ENCODE data around the gene ZNF862.

ZNF862 gene

GRCh38 chr7:149811221-149811620, 27.0 kb upstream of the ZNF862 start:
- DNase-seq (ENCODE audit: low read depth in 2 of 2): no peak

GRCh38 chr7:149811831-149812490, 26.2 kb upstream of the ZNF862 start:
- no peak for DNase-seq (ENCODE audit: low read depth in 2 of 2)

DNA sequence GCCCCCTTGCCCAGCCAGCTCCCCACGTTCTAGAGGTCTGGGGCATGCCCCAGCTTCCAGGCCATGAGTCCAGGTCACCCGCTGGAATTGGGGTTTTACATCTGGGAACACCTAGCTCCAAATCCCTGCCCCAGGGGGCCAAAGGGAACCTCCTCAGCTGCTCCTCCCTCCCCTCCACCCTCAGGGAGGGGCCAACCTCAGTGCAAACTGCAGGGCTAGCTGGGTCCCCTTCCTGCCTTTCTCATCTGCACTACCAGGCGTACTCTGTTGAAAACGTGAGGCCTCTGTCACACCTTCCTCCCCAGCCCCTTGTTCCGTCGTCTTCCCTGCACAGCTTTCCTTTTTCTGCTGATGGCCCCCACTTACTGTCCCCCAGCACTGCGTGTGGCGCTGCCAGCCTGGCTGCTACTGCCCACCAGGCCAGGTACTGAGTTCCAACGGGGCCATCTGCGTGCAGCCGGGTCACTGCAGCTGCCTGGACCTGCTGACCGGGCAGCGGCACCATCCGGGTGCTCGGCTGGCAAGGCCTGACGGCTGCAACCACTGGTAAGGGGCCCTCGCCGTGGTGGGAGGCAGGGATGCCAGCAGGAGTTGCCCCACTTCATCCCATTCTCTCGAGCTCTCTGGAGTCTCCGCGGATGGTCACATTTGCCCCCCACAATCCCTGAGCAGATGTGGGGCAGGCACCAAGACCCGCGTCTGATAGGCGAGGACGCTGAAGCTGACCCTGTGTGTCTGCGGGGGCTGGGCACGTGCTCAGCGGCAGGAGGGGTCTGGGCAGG, 24.7 kb upstream of the ZNF862 start:
- no peak for DNase-seq (ENCODE audit: low read depth in 2 of 2)

- DNase-seq (ENCODE audit: low read depth in 2 of 2): no peak
These were observed 23.7 kb upstream of the ZNF862 start for GRCh38 chr7:149814494-149814893.

DNA sequence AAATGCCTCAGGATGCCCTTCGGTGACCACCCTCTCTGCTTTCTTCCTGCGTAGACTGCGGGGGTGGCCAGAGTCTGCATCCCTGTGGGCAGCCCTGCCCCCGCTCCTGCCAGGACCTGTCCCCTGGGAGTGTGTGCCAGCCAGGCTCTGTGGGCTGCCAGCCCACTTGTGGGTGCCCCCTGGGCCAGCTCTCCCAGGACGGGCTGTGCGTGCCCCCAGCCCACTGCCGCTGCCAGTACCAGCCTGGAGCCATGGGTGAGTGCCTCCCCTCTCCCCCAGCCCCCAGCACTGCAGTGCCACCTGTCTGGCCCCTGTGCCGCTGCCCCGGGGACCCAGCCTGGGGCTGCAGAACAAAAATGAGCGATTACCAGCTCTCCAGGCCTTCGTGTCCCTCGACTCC, 23.1 kb upstream of the ZNF862 start:
- DNase-seq (ENCODE audit: low read depth in 2 of 2): no peak

DNA sequence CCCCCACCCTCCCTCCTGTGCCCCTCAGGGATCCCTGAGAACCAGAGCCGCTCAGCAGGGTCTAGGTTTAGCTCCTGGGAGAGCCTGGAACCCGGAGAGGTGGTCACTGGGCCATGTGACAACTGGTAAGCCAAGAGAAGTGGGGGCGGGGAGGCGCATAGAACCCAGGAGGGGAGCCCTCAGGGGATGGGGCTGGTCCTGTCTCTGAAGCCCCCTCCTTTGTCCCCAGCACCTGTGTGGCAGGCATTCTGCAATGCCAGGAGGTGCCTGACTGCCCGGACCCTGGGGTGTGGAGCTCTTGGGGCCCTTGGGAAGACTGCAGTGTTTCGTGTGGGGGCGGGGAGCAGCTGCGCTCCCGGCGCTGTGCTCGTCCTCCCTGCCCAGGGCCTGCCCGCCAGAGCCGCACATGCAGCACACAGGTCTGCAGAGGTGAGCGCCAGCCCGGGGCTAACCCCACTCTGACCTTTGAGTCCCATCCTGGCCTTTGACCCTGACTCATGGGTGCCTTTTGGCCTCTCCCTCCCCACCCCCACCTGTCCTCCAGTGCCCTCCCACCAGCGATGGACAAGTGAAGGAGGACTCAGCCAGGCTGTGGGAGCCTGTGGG, 22.4 kb upstream of the ZNF862 start:
- no peak for DNase-seq (ENCODE audit: low read depth in 2 of 2)

DNA sequence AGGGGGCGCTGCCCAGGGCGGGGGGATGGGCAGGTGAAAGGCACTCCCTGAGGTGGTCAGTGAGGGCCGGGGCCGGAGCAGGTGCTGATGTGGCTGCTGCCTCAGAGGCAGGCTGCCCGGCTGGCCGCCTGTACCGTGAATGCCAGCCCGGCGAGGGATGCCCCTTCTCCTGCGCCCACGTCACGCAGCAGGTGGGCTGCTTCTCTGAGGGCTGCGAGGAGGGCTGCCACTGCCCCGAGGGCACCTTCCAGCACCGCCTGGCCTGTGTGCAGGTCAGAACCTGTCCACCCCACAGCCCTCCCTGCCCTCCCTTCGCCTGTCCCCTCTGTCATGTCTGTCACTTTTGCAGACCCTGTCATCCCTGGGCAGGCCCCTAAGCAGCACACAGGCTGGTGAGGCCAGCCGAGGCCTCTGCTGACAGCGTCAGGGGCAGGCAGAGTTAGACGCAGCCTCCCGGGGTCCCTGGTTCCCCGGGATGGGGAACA, 21.9 kb upstream of the ZNF862 start:
- DNase-seq (ENCODE audit: low read depth in 2 of 2): no peak

DNA sequence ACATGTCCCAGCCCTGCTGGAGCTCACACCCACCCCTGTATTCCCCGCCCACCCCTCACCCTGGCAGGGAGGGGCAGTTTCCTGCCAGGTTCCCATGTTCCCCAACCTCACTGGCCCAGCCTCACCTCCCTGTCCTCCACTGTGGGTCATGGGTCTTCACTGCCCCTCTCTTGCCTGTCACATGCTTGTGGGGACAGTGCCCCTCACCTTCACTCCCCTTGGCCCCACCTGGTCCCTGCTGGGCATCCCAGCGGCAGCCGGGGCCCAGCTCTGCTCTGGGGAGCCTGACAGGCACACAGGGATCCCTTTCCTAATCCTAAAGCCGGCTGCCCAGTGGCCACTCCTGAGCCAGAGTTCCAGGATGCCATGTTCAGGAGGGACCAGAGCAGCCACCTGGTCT, 21.4 kb upstream of the ZNF862 start:
- DNase-seq (ENCODE audit: low read depth in 2 of 2): no peak

- DNase-seq (ENCODE audit: low read depth in 2 of 2): no peak
These were observed 20.8 kb upstream of the ZNF862 start for GRCh38 chr7:149817301-149817771.

DNA sequence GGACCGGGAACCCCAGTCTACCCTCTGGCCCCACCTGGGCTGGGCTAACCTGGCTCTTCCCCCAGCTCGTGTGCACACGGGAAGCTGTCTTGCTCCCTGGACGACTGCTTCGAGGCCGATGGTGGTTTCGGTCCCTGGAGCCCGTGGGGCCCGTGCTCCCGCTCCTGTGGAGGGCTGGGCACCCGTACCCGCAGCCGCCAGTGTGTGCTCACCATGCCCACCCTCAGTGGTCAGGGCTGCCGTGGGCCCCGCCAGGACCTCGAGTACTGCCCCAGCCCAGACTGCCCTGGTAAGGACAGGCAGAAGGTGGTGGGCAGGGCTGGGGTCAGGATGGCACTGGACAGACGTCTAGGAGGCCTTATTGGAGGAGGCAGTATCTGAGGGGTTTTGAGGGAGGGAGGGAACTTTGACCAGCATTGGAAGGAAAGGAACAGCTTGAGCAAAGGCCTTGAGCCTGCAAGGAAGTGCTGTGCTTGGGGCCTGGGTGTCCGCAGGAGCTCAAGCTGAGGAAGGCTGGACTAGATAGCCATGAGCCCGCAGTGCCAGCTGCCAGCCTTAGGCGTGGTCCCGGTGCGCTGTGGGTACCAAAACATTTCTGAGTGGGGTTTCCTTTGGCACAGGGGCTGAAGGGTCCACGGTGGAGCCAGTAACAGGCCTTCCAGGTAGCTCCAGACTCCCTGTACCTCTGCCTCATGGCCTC, 20.2 kb upstream of the ZNF862 start:
- no peak for DNase-seq (ENCODE audit: low read depth in 2 of 2)

DNA sequence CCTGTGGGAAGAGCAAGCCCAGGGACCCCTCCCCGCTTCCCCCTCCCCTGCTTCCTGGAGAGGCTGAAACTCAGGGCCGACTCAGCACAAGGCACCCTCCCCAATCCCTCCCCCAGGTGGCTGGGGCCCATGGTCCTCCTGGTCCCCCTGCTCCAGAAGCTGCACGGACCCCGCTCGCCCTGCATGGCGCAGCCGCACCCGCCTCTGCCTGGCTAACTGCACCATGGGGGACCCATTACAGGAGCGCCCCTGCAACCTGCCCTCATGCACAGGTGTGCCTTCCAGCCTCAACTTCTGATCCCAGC, 19.7 kb upstream of the ZNF862 start:
- DNase-seq (ENCODE audit: low read depth in 2 of 2): no peak

DNA sequence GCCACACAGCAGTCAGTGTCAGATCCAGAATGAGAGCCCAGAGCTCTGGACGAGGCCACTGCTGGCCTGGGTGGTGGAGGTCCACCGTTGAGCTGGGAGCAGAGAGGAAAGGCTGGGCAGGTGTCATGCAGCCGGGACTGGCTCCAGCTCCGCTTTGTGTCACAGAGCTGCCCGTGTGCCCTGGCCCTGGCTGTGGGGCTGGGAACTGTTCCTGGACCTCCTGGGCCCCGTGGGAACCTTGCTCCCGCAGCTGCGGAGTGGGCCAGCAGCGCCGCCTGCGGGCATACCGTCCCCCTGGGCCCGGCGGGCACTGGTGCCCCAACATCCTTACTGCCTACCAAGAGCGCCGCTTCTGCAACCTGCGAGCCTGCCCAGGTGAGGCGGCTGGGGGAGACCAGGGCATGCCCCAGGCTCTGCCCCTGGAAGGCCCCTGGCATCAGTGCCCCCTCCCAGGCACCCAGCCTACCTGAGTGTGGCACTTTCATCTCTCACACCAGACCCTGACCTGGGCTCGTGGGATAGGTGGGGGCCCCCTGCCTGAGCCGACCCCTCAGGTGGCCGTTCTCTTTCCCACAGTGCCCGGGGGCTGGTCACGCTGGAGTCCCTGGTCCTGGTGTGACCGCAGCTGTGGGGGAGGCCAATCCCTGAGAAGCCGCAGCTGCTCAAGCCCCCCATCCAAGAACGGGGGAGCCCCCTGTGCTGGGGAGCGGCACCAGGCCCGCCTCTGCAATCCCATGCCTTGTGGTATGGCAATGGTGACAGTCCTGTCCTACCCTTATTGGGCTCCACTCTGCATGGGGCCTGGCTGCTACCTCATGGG, 18.8 kb upstream of the ZNF862 start:
- DNase-seq (ENCODE audit: low read depth in 2 of 2): no peak

DNA sequence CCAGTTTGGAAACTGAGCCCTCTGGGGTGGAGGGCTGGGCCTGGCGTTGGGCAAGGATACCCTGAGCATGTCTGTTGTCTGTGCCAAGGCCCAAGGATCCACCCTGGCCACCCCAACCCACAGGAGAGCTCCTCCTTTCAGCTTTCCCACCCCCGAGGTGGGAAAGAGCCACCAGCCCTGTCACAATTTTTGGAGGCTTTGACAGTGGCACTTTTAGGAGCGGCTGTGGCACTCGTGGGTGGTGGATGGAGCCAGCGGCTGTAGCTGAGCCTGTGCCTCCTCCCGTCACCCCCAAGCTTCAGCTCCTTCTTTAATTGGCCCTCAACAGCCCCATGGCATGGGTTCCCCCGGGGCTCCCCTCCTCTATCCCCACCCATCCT, 18.2 kb upstream of the ZNF862 start:
- no peak for DNase-seq (ENCODE audit: low read depth in 2 of 2)

GRCh38 chr7:149820622-149821190, 17.5 kb upstream of the ZNF862 start:
- DNase-seq (ENCODE audit: low read depth in 2 of 2): no peak

GRCh38 chr7:149821191-149822148, 16.7 kb upstream of the ZNF862 start:
- DNase-seq (ENCODE audit: low read depth in 2 of 2): no peak

- no peak for DNase-seq (ENCODE audit: low read depth in 2 of 2)
These were observed 15.7 kb upstream of the ZNF862 start for GRCh38 chr7:149822353-149822943.

GRCh38 chr7:149823191-149823630, 15.0 kb upstream of the ZNF862 start:
- DNase-seq (ENCODE audit: low read depth in 2 of 2): no peak

DNA sequence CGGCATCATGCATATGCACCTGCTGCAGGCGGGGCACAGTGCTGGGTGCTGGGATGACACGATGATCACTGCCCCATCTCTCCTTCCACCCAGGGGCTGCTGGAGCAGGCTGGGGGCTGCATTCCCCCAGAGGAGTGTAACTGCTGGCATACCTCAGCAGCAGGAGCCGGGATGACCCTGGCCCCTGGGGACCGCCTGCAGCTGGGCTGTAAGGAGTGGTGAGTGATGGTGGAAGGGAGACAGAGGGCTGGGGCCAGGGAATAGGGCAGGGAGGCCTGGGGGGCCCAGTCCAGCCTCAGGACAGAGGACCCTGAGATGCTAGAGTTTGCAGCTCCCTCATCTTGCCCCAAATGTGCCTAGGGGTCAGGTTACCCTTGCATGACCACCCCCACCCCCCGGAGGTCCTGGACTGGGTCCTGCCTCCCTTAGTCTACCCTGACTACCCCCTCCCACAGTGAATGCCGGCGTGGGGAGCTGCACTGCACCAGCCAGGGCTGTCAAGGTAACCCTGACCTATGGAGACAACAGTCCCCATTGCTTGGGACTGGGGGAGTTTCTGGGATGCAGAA, 14.5 kb upstream of the ZNF862 start:
- no peak for DNase-seq (ENCODE audit: low read depth in 2 of 2)

GRCh38 chr7:149824301-149824741, 13.9 kb upstream of the ZNF862 start:
- DNase-seq (ENCODE audit: low read depth in 2 of 2): no peak

All from stimulated activated CD8-positive, alpha-beta memory T cell treated with anti-CD3 and anti-CD28 coated beads, Interleukin-2, amount 100 ng/mL, for 1 hour (primary cell).